Putamen (tissue), 1 donor: ENCODE data around the gene MARCHF5.

Experiments
- DNase-seq: peaks from one replicate; pipeline ENCODE4 v3.0.0-alpha.2; 2016; ENCODE audit warnings: low spot score

The MARCHF5 gene, protein sequence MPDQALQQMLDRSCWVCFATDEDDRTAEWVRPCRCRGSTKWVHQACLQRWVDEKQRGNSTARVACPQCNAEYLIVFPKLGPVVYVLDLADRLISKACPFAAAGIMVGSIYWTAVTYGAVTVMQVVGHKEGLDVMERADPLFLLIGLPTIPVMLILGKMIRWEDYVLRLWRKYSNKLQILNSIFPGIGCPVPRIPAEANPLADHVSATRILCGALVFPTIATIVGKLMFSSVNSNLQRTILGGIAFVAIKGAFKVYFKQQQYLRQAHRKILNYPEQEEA

DNA sequence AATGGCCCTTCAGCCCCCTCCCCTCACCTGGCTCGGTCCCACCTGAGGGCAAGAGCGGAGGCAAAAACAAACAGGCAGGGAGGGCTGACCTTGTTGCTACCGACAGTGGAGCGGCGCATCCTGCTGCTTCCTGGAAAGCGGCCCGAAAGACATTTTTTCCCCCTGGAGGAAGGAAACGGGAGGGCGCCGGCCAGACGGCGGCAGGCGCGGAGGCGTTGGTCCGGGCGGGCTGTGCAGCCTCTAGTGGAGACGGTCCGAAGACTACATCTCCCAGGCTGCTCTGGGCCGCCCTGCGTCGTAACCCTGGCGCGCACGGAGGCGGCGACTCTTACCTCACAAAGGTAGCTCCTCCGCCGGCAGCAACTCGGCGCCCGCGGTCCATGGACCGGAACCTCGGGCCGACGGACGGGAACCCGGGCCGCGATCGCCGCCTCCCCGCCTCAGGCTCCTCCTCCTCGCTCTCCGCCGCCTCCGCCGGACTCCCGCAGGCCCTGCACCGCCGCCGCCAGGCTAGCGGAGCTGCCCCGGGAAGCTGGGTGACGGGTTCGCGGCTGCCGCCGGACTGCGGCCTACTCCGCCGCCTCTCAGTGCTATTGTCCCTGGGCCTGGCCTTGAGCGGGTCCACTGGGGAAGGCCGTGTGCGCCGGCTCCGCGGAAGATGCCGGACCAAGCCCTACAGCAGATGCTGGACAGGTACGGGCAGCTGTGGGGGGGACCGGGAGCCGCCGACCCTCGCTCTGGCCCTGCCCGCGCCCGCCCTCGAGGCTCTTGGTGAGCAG lies at the start of gene MARCHF5, which contains the start of gene CPEB3:
MARCHF5 (plus strand) TSS at position 331 of the 779 bp plus-strand sequence; CDS start at position 659, 328 bp downstream.
CPEB3 (minus strand) TSS at position 242 of the 779 bp plus-strand sequence. CDS start 50,728 bp downstream, outside the sequence.
- peak; percentile 92 for DNase-seq

DNA sequence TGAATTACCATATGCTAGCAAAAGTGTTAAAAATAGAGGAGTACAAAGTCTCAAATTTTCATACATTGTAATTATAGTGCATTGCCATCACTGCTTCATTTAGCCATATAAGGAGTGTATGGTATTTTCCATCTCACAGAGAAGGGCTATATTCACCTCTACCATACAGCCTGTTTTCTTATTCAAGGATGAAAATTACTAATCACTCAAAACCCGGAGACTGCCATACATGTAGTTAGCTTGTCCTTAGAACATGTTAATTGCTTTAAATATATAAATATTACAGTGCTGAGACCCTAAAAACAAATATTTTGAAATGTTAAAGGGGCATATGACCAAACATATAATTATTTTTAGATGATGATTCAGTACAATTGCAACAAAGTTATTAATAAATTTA lies 49.5 kb upstream of the MARCHF5 start:
- no peak for DNase-seq

DNA sequence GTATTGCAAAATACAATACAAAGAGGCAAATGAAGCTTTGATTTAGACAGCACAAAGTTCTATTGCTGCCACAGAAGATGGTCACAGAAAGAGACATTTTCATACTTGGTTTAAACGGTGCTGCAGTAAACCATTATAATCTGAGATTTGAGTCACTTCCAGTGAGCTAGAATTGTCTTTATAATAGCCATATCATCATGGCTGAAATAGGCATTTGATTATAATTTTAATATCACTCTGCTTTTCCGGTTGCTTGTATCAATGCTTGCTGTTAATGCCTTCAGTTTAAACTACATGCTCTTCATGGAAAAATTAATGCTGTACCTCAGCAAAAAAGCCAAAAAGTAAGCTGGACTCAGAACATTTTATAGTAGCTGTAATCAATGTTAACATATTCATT lies 48.6 kb upstream of the MARCHF5 start:
- DNase-seq, result no peak

DNA sequence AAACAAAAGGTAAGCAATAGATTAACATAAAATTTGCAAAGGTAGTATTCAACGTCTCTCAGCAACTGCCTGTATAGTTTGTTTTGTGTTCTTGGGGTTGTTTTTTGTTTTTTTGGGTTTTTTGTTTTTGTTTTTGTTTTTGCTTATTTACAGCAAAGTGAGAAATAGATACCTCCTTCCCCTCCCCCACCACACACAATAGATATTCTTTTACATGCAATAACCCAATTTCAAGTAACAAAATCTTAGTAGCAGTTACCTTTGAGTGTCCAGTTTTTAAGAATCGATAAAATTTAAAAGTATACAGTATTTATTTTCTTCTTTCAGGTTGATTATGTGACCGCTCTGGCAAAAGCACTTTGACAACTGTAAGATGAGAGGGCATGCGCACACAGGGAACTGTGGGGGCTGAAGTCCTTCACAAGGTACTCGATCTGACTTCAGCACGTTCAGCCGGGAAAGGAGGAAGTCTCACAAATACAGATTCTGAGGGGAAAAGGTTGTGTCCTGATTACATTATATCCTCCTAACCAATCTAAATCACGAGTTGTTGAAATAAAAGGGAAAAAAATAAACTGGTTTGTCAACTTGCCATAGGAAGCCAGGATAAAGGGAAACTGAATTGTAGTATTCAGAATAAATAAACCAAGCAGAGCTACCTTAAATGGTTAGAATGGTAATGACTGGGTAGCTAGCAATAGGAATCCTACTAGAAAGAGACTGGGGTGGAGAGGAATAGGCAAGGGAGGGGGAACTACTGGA lies 47.9 kb upstream of the MARCHF5 start:
- DNase-seq, result peak; percentile 85

GRCh38 chr10:92244796-92245195 lies 46.2 kb upstream of the MARCHF5 start:
- DNase-seq, result no peak

DNA sequence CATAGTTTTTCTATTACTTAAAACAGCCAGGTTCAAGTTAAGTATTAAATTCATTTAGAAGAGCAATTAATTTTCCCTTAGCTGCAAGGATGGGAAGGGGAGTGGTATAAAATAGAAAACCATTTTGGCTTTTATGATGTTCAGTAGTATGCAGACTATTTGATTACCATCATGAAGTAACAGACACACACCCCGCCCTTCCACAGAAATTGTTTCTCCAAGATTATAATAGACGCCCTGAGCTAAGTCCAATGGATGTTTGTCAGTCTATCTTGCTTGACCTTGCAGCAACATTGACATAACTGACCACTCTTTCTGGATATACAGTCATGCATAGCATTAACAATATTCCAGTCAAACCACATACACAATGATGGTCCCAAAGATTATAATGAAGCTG lies 42.4 kb upstream of the MARCHF5 start:
- DNase-seq, result no peak

DNA sequence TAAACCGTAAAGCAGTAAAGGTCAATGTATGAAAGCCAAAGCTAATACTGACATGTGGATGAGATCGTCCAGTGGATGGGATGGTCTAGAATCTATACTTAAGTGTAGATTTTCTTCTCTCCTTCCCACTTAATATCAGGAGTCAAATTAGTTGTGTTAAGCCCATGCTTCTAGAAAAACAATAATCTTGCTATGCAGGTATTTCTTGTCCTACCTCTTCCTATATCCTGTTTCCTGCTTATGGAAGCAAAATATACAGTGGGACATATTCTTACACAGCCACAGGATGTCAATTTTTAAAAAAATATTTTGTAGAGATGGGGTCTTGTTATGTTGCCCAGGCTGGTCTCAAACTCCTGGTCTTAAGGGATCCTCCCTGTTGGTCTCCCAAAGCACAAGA lies 27.6 kb upstream of the MARCHF5 start:
- no peak for DNase-seq

- no peak for DNase-seq
Measured at GRCh38 chr10:92264249-92264648, 26.7 kb upstream of the MARCHF5 start.

DNA sequence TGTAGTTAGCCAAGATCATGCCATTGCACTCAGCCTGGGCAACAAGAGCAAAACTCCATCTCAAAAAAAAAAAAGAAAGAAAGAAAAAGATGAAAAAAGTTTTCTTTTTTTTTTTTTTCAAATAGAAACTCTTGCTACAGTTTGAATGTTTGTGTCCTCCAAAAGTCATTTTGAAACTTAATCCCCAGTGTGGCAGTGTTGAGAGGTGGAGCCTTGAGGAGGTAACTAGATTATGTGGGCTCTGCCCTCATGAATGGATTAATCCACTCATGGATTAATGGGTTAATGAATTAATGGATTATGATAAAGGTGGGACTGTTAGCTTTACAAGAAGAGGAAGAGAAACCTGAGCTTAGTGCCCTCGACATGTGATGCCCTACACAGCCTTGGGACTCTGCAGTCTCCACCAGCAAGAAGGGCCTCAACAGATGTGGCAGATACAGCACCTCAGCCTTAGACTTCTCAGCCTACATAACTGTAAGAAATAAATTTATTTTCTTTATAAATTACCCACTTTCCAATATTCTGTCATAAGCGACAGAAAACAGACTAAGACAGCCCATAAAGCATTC lies 25.2 kb upstream of the MARCHF5 start:
- no peak for DNase-seq

- no peak for DNase-seq
Measured at GRCh38 chr10:92267343-92267742, 23.6 kb upstream of the MARCHF5 start.

DNA sequence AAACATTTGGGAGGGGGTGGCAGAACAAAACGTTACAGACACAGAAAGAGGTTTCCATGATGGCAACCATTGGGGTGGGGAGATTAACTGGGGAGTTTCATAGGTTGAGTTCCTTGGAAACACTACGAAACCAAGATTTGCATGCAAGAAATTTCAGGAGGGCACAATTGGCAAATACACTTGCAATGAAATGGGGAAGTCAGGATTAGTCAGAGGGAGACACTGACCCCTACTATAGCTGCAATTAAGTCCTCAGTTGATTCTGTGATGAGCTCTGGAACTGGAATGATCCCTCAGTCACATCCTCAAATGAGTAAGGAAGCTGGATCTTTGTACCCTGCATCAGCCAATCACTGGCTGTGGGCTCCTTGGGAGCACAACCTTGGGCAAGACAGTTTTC lies 22.2 kb upstream of the MARCHF5 start:
- no peak for DNase-seq

DNA sequence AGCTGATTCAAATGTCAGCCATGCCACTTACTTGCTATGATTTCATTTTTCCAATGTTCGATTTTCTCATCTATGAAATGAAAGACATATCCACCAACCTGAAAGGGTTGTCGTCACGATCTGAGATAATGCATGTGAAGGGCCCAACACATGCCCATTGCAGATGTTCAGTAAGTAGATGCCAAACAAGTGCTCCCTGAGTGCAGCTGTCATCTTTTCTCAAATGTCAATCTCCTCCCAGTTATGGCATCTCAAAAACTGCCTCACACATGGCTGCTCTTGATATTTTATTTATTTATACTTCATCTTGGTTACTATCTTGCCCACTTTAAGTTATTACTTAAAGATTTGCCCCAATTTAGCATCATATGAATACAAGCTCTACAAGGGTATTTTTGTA lies 16.9 kb upstream of the MARCHF5 start:
- no peak for DNase-seq

DNA sequence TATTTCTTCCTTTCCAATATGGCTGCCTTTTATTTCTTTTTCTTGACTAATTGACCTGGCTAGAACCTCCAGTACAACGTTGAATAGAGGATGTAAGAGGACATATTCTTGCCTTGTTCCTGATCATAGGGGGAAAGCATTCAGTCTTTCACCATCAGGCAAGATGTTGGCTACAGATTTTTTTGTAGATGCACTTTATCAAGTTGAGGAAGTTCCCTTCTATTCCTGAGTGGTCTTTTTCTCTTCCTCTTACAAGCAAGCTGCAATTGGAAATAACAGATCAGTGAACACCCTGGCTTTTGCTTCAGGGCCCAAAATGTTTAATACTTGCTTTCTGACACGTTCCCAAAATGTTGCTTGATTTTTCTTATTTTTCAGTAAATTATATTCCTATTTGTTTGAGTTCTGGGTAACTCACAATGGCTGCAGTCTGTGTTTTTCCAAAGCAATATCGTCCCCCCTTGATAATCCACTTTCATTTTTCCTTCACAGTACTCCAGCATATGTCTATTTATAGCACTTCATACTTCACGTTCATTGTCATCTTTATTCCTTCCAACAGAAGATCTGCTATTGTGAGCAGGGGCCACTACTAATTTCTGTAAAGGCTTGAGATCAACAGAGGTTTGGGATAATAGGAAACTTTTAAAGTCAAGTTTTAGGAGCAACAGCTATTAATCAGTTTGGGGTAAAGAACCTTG lies 11.8 kb upstream of the MARCHF5 start:
- DNase-seq, result no peak

DNA sequence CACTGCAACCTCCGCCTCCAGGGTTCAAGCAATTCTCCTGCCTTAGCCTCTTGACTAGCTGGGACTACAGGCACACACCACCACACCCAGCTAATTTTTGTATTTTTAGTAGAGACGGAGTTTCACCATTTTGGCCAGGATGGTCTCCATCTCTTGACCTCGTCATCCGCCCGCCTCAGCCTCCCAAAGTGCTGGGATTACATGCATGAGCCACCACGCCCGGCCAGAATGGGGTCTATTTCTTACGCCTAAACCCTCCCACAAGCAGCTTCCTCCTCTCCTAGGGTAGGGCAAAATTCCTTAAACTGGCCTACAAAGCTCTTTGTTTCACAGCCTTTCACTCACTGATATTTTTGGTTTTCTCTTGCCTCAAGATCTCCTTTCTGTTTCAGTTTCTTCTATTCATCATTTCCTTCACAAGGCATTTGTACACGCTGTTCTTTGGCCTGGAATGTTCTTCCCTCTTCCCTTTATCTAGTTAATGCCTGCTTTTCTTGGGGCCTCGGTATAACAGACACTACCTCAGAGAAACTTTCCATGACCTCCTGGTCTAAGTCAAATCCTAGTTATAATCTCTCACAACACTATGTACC lies 6.8 kb upstream of the MARCHF5 start:
- no peak for DNase-seq

DNA sequence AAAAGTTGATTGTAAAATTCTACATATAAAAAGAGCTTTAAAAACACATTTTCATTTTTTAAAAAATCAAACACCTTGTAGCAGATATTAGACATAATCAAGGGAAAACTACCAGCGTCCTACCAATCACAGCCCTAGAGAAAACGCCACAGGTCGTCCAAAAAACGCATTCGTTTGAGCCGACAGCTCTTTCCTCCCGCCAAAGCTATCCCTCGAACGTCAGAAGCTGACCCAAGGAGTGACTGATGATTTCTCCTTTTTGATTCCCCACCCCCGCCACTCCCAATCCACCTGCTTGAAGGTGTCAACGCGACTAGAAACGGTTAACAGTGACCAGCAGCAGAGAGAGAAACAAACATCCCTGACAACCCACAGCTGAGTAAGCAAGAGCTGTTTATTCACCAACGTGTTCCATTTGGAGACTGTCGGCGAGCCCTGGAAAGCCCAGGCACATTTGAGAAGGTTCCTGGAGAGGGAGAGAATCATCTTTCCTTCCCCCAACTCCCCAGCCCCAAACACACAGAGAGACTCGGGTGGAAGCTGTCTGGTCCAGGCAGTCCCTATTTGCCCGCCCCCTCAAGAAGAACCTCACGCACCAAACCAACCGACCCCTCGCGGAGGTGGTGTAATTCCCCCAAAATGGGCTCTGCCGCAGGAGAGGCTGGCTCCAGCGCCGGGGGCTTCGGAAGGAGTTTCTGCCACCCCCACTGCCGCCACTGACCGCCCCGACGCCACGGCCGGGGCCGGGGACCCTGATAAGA lies 711 bp upstream of the MARCHF5 start:
- peak; percentile 26 for DNase-seq

GRCh38 chr10:92291616-92291865 lies 574 bp downstream of the MARCHF5 start:
- DNase-seq, result no peak

GRCh38 chr10:92291921-92292845 lies 1.2 kb downstream of the MARCHF5 start:
- DNase-seq, result peak; percentile 38

DNA sequence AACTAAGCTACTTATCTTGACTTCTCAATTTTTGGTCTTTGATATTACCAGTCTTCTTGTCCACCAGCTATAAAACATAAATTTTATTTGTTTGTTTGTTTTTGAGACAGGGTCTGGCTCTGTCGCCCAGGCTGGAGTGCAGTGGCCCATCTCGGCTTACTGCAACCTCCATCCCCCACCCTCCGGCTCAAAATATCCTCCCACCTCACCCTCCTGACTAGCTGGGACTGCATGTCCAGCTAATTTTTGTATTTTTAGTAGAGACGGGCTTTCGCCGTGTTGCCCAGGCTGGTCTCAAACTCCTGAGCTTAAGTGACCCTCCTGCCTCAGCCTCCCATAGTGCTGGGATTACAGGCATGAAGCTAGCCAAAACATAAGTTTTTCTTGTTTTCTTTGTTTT lies 7.5 kb downstream of the MARCHF5 start:
- no peak for DNase-seq

- DNase-seq, result no peak
Measured at GRCh38 chr10:92303096-92303495, 12.1 kb downstream of the MARCHF5 start.

GRCh38 chr10:92304061-92304460 lies 13.1 kb downstream of the MARCHF5 start:
- no peak for DNase-seq
